Suprapubic skin (tissue), 3 donors: ENCODE data around the gene HSFX3.

Experiments
- POLR2A ChIP-seq, 2 donors: fragments of 450-650 bp; IDR thresholded peaks; one replicate each; pipeline ENCODE4 v1.6.1; 2017; ENCODE audit warnings: antibody characterized with exemption in 2 of 2, mild to moderate bottlenecking in 2 of 2, moderate library complexity in 2 of 2
- TF ChIP-seq, protein P1 (sequence below), 2 donors: fragments of 200-600 bp in 1 of 2; fragments of 450-650 bp in 1 of 2; sonication (generic) in 1 of 2; IDR thresholded peaks; one replicate each; pipeline ENCODE4 v1.5.1; 2016 to 2019; ENCODE audit warnings: antibody characterized with exemption in 2 of 2, mild to moderate bottlenecking in 1 of 2, moderate library complexity in 1 of 2

GRCh38 chrX:149499766-149500165 lies 50.0 kb downstream of the HSFX3 start:
- TF ChIP-seq, protein P1, sequence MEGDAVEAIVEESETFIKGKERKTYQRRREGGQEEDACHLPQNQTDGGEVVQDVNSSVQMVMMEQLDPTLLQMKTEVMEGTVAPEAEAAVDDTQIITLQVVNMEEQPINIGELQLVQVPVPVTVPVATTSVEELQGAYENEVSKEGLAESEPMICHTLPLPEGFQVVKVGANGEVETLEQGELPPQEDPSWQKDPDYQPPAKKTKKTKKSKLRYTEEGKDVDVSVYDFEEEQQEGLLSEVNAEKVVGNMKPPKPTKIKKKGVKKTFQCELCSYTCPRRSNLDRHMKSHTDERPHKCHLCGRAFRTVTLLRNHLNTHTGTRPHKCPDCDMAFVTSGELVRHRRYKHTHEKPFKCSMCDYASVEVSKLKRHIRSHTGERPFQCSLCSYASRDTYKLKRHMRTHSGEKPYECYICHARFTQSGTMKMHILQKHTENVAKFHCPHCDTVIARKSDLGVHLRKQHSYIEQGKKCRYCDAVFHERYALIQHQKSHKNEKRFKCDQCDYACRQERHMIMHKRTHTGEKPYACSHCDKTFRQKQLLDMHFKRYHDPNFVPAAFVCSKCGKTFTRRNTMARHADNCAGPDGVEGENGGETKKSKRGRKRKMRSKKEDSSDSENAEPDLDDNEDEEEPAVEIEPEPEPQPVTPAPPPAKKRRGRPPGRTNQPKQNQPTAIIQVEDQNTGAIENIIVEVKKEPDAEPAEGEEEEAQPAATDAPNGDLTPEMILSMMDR (IDR thresholded peaks at IDR 0.05): no peak
- no peak for TF ChIP-seq POLR2A (IDR thresholded peaks at IDR 0.05)
